Measurements from ENCODE around the gene SLC38A8.
A peak's percentile ranks its signal among the peaks of the same experiment; 100 is the strongest.

The SLC38A8 gene

DNA sequence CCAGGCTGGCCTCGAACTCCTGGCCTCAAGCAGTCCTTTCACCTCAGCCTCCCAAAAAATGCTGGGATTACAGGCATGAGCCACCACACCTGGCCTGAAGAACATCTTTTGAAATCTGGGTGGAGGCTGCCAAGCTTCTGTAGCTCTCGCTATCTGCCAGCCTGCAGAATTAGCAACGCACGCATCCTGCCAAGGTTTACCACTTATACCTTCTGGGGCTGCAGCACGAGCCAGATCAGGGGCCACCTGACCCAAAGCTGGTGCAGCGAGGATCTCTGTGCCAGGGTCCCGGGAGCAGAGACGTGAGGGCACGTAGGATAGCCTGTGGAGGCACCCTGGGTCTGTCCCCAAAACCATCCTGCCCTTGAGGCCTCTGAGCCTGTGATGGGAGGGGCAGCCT lies 22.2 kb downstream of the SLC38A8 start:
- ChIA-PET CTCF (no interaction called here), POLR2A (no interaction called here)
- DNase-seq (ENCODE audit: extremely low spot score): no peak
- TF ChIP-seq TARDBP (IDR thresholded peaks at IDR 0.05) (no peak), FOXA1 (IDR thresholded peaks at IDR 0.05) (no peak), SUZ12 (IDR thresholded peaks at IDR 0.05) (no peak), ARNT (IDR thresholded peaks at IDR 0.05) (no peak), FOXM1 (IDR thresholded peaks at IDR 0.05; ENCODE audit: borderline replicate concordance) (no peak), CTBP1 (IDR thresholded peaks at IDR 0.05; ENCODE audit: borderline replicate concordance) (no peak), FOXK2 (IDR thresholded peaks at IDR 0.05) (no peak)
- TF ChIP-seq, protein P1, sequence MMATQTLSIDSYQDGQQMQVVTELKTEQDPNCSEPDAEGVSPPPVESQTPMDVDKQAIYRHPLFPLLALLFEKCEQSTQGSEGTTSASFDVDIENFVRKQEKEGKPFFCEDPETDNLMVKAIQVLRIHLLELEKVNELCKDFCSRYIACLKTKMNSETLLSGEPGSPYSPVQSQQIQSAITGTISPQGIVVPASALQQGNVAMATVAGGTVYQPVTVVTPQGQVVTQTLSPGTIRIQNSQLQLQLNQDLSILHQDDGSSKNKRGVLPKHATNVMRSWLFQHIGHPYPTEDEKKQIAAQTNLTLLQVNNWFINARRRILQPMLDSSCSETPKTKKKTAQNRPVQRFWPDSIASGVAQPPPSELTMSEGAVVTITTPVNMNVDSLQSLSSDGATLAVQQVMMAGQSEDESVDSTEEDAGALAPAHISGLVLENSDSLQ (IDR thresholded peaks at IDR 0.05): no peak

DNA sequence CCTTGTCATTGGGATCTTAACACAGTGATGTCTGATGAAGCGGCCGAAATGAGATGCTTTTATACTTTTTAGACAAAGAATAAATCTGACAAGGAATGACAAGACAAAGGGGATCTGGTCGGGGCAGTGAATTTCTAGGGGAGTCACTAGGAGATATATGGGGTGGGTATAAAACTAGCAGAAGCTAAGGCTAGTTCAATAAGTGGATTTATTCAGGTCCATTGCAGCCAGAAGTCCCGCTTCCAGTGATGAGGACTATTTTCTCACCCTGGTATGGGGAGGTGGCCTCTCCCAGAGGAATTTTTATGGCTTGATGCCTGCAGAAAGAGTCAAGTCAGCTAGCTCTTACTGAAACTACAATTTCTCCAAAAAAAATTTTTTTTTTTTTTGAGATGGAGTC lies 23.9 kb downstream of the SLC38A8 start:
- POLR2A ChIA-PET: no interaction called here
- CTCF ChIA-PET: no interaction called here
- no peak for DNase-seq (ENCODE audit: extremely low spot score)
- TF ChIP-seq CTBP1 (IDR thresholded peaks at IDR 0.05; ENCODE audit: borderline replicate concordance): no peak
- TF ChIP-seq L3MBTL2 (conservative IDR thresholded peaks at IDR 0.05): no peak
- TF ChIP-seq FOXA1 (IDR thresholded peaks at IDR 0.05): no peak
- TF ChIP-seq ZNF384 (IDR thresholded peaks at IDR 0.05): no peak
- TF ChIP-seq NFRKB (IDR thresholded peaks at IDR 0.05): no peak
- TF ChIP-seq FOXM1 (IDR thresholded peaks at IDR 0.05; ENCODE audit: borderline replicate concordance): no peak
- TF ChIP-seq, protein P1 (IDR thresholded peaks at IDR 0.05): no peak
- TF ChIP-seq BHLHE40 (IDR thresholded peaks at IDR 0.05; ENCODE audit: borderline replicate concordance): no peak
- no peak for TF ChIP-seq FOXK2 (IDR thresholded peaks at IDR 0.05)
- TF ChIP-seq ARNT (IDR thresholded peaks at IDR 0.05): no peak
- TF ChIP-seq TARDBP (IDR thresholded peaks at IDR 0.05): no peak
- TF ChIP-seq ELF4 (IDR thresholded peaks at IDR 0.05): no peak
- no peak for TF ChIP-seq HDGF (IDR thresholded peaks at IDR 0.05; ENCODE audit: borderline replicate concordance)
- no peak for TF ChIP-seq SUZ12 (IDR thresholded peaks at IDR 0.05)
- no peak for TF ChIP-seq SP1 (IDR thresholded peaks at IDR 0.05)
- TF ChIP-seq LEF1 (IDR thresholded peaks at IDR 0.05; ENCODE audit: borderline replicate concordance): no peak

DNA sequence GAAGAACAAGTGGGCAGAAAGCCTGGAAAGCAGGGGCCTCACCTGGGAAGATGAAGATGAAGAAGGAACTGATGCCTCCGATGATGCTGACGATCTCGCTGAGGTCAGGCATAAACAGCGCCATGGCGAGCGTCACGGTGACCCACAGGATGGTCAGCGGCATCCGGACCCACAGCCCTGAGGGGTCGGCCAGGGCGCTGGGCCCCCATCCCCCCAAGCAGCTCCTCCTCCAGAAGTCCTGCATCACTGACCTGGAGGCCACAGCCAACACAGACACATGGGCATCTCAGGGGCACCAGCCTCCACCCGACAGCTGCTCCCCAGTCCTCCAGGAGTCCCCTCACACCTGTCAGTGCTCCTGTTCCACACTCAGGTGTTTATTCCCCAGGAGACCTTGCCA lies 26.1 kb downstream of the SLC38A8 start:
- TF ChIP-seq ELF4 (IDR thresholded peaks at IDR 0.05) (no peak), FOXA1 (IDR thresholded peaks at IDR 0.05) (no peak)
- CTCF ChIA-PET: no interaction called here
- POLR2A ChIA-PET: no interaction called here
- no peak for DNase-seq (ENCODE audit: extremely low spot score)

DNA sequence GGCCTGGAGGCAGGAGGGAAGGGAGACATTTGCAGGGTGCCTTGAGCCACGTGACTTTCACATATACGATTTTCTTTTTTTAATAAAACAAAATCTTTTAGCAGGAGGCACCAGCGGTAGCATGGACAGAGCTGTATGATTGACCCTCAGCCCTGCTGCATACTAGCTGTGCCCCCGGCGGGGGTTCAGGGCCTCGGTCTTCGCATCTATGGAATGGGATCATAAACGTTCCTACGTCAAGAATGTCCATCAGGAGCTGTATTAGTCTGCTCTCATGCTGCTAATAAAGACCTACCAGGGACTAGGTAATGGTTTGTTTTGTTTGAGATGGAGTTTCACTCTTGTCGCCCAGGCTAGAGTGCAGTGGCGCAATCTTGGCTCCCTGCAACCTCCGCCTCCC lies 27.2 kb downstream of the SLC38A8 start:
- no peak for TF ChIP-seq ZNF384 (IDR thresholded peaks at IDR 0.05)
- no peak for DNase-seq (ENCODE audit: extremely low spot score)
- ChIA-PET POLR2A (no interaction called here), CTCF (no interaction called here)

DNA sequence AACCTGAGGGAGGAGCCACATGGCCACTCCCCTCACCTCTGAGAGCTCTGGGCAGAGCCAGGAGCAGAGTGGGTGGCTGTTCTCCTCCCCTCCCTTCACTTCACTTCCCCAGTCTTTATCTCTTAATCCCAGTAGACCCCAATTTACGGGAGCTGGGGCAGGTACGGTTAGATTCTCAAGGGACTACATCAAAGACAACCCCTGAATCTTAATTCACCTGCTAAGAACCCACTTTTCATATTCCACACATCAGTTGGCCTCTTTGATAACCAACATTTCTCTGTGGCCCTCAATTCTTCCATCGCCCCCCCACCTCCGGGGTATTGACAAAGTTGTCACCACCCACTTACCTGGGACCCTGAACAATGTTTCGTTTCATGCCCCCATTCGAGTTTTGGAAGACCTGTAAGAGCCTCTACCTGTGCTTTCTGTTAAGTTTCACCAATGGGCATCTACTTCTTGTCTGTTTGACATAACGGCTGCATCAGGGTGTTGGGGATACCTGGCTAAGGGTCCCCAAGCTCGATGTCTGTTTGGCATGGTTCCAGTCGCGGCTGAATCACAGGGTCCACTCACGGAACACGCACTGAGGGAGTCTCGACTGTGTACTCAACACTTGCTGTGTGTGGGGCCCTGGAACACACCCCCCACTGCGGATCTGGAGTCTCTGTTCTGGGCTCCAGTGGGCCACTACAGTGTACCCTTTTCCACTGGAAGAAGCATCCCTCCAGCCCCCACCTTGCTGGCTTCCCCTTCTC lies 27.8 kb downstream of the SLC38A8 start:
- ChIA-PET POLR2A (no interaction called here), CTCF (interaction anchor here (0.9 kb wide), 1 partner anchor 13 kb away, joined by 3 read pairs; no protein-coding TSS in a partner anchor)
- no peak for TF ChIP-seq CTBP1 (IDR thresholded peaks at IDR 0.05; ENCODE audit: borderline replicate concordance)
- TF ChIP-seq L3MBTL2 (conservative IDR thresholded peaks at IDR 0.05): no peak
- no peak for TF ChIP-seq TARDBP (IDR thresholded peaks at IDR 0.05)
- TF ChIP-seq, protein P1 (IDR thresholded peaks at IDR 0.05): no peak
- no peak for TF ChIP-seq FOXA1 (IDR thresholded peaks at IDR 0.05)
- TF ChIP-seq HDGF (IDR thresholded peaks at IDR 0.05; ENCODE audit: borderline replicate concordance): no peak
- no peak for TF ChIP-seq FOXM1 (IDR thresholded peaks at IDR 0.05; ENCODE audit: borderline replicate concordance)
- TF ChIP-seq SUZ12 (IDR thresholded peaks at IDR 0.05): no peak
- TF ChIP-seq ZNF384 (IDR thresholded peaks at IDR 0.05): no peak
- TF ChIP-seq BHLHE40 (IDR thresholded peaks at IDR 0.05; ENCODE audit: borderline replicate concordance): no peak
- no peak for TF ChIP-seq LEF1 (IDR thresholded peaks at IDR 0.05; ENCODE audit: borderline replicate concordance)
- no peak for TF ChIP-seq SP1 (IDR thresholded peaks at IDR 0.05)
- TF ChIP-seq ARNT (IDR thresholded peaks at IDR 0.05): no peak
- TF ChIP-seq NFRKB (IDR thresholded peaks at IDR 0.05): no peak
- no peak for TF ChIP-seq FOXK2 (IDR thresholded peaks at IDR 0.05)
- no peak for TF ChIP-seq ELF4 (IDR thresholded peaks at IDR 0.05)
- DNase-seq (ENCODE audit: extremely low spot score): no peak

DNA sequence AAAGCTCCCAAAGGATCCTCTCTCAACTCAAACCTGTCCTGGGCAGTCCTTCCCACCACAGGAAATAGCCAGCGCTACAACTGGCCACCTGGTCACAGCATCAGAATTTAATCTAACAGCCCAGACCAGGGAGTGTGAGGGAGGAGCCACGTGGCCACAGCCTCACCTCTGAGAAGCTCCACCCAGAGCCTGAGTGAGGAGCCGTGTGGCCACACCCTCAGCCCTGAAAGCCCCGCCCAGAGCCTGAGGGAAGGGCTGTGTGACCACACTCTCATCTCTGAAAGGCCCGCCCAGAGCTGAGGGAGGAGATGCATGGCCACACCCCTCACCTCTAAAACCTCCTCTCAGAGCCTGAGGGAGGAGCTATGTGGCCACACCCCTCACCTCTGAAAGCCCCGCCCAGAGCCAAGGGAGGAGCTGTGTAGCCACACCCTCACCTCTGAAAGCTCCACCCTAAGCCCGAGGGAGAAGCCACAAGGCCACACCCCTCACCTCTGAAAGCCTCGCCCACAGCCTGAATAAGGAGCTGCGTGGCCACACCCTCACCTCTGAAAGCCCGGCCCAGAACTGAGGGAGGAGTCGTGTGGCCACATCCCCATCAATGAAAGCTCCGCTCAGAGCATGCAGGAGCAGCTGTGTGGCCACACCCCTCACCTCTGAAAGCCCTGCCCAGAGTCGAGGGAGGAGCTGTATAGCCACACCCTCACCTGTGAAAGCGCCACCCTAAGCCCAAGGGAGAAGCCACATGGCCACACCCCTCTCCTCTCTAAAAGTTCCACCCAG lies 28.6 kb downstream of the SLC38A8 start:
- ChIA-PET POLR2A (interaction anchor here (0.6 kb wide), 1 partner anchor 91 kb away, joined by 3 read pairs; no protein-coding TSS in a partner anchor), CTCF (interaction anchor here (0.9 kb wide), 1 partner anchor 12 kb away, joined by 3 read pairs; no protein-coding TSS in a partner anchor)
- no peak for TF ChIP-seq L3MBTL2 (conservative IDR thresholded peaks at IDR 0.05)
- TF ChIP-seq HDGF (IDR thresholded peaks at IDR 0.05; ENCODE audit: borderline replicate concordance): peak; percentile 95
- TF ChIP-seq, protein P1 (IDR thresholded peaks at IDR 0.05): no peak
- DNase-seq (ENCODE audit: extremely low spot score): peak; percentile 92
